ENCODE results near the gene PNLDC1. TPM values are rescaled to one million over a fixed set of nuclear protein-coding genes. Genes with fewer than 3 reads are reported as not detected.
"Not testable (repeated sequence)": the region's sequence is repeated elsewhere in the genome, so short reads cannot be mapped to it uniquely, and the experiment has no call there.

Gene PNLDC1
- total RNA-seq, 1 experiment from 2014 or later: not detected

DNA sequence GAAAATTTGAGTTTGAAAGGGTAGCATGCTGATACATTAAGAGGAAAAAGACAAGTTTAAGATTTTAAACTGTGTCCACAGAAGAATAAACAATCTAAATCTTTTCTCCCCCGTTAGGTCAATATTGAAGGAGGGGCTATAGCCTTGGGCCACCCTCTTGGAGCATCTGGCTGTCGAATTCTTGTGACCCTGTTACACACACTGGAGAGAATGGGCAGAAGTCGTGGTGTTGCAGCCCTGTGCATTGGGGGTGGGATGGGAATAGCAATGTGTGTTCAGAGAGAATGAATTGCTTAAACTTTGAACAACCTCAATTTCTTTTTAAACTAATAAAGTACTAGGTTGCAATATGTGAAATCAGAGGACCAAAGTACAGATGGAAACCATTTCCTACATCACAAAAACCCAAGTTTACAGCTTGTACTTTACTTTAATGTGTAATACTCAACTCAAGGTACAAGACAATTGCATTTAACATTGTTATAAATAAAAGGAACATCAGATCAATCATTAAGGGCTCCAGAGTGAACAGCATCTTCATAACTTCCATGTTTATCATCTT, 21.5 kb upstream of the PNLDC1 start:
- DNase-seq (ENCODE audit: low read depth): no peak

DNA sequence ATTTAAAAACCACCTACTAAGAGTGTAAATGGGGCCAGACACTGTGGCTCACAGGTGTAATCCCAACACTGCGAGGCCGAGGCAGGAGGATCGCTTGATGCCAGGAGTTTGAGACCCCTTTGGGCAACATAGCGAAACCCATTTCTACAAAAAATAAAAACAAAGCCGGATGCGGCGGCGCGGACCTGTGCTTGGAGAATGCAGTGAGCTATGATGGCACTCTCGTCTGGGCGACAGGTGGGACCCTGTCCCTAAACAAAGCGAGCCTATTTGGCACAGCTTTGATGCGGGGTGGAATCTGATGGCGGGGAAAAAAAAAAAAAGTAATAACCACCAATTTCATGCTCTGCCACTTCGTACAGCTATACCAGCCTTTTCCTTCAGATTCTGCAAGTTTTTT, 11.8 kb upstream of the PNLDC1 start:
- no peak for DNase-seq (ENCODE audit: low read depth)

DNA sequence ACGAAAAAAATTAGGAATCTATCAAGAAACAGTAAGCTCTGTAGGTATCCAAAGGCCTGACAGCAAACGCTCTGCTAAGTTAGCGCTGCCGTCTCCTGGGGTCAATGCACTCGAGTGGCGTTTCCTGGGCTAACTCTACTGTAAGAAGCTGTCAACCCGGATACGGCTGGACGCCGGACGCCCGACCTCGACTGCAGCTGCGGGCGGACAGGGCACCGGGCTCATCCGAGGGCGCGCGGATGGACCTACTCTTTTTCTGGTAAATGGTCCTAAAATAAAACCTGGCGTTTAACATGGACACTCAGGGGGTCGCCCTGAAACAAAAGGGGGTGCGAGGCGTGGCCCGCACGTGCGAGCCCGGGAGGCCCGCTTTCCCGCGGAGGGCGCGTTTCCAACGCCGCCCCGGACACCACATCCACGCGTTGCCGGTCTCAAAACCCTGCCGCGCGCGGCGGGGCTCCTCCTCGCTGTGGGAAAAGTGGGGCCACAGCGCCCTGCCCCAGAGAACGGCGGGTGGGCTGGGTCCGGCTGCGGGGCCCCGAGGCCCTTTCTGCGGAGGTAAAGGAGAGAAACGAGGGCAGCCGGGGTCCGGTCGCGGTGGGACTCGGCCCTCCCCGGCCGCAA, 11.2 kb upstream of the PNLDC1 start:
- peak; percentile 60 for DNase-seq (ENCODE audit: low read depth)

DNA sequence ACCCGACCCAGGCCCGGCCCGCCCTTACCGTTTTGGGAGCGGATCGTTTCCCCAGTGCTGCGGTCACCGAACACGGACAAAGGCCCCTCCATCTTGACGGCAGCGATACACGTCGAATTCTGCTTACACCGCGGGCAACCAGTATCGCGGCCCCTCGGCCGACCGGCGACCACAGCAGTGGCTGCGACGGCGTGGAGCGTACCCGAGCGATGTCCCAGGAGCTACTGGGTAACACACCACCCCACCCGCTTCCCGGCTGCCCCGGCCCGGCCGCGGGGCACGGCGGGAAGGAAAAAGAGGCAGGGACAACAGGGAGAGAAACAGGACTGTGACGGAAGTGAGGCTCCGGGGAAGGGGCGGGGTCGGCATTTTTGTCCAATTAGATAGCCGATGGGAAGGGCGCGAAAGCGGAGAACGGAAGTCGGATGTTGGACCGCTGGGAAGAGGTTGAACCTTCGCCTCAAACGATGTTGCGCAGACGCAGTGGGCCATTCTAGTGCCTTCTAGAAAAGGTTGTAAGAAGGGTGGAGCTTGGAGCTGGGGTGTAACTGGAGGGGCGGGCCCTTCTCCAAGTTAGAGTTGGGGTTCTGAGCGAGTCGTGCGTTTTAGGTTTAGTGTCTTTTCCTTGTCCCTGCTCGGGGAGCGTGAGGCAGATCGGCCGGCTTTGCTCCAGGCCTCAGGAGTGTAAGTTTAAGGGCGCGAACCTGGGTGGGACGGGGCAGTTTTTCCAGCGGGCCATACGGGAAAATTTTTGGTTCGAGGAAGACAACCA, 10.5 kb upstream of the PNLDC1 start, which contains the start of gene TCP1:
Gene TCP1 (minus strand): TSS at position 226 of the 772 bp plus-strand sequence. CDS start 134 bp downstream, at position 92.
- peak; percentile 100 for DNase-seq (ENCODE audit: low read depth)

DNA sequence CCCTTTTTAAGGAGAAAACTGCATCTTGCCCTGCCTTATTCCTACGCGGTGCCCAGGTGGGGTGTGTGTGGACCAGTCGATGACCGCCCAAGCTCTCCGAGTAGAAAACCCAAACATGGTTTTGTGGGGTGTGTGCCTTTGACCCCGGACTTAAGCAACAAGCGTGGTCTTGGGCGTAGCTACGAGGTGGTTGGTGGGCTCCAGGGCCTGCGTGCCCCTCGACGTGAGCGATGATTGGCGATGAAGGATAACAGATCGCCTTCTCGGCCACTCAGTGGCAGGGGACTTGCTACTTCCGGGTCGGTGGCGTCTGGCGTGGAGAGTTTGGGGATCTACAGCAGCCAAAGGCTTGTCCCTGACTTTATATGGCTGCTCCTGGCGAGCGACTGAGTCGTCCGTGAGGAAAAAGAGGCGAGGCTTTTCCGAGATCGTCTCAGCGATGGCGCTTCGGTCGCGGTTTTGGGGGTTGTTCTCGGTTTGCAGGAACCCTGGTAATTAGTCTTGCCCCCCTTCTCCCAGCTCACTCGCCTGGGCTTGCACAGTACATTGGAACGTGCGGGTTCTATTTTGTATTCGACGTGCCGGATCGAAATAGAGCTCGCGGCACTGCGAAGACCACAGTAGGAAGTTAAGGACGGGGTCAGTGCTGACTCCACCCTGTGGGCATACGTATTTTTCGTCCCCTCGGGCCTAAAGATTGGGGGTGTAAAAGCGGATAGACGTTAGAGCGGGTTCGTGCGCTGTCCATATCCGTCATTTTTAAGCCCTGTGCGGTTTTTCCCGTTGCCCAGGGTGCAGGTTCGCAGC, 9.7 kb upstream of the PNLDC1 start, which contains the start of gene MRPL18:
Gene MRPL18 (plus strand): TSS at position 319 of the 807 bp plus-strand sequence. CDS start 121 bp downstream, at position 440.
- peak; percentile 98 for DNase-seq (ENCODE audit: low read depth)

DNA sequence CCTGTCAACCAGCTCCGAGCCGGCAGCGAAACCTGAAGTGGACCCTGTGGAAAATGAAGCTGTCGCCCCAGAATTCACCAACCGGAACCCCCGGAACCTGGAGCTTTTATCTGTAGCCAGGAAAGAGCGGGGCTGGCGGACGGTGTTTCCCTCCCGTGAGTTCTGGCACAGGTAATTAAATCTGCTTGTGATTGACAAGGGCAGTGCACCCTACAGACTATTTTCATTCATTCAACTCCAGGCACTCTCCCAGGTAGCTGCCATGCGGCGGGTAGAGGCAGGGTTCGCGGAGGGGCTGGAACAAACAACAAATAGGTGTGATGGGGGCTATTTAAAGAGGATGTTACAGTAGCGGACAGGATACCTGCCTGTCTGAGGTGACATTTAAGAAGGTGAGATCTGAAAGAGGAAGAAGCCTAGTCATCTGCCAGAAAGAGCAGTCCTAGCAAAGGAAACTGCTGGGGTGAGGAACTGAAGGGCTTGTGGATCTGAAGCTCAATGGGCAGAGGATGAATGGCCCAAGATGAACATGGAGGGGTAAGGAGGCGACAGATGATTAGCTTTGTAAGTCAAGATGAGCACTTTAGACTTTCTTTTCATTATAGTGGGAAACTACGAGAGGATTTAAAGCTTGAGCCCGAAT, 9.0 kb upstream of the PNLDC1 start:
- no peak for DNase-seq (ENCODE audit: low read depth)

DNA sequence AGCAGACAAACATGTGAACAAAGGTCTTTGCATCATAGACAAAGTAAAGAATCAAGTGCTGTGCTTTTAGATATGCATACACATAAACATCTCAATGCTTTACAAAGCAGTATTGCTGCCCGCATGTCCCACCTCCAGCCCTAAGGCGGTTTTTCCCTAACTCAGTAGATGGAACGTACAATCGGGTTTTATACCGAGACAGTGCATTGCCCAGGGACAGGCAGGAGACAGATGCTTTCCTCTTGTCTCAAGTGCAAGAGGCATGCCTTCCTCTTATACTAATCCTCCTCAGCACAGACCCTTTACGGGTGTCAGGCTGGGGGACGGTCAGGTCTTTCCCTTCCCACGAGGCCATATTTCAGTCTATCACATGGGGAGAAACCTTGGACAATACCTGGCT, 5.1 kb upstream of the PNLDC1 start:
- DNase-seq (ENCODE audit: low read depth): not testable (repeated sequence)

DNA sequence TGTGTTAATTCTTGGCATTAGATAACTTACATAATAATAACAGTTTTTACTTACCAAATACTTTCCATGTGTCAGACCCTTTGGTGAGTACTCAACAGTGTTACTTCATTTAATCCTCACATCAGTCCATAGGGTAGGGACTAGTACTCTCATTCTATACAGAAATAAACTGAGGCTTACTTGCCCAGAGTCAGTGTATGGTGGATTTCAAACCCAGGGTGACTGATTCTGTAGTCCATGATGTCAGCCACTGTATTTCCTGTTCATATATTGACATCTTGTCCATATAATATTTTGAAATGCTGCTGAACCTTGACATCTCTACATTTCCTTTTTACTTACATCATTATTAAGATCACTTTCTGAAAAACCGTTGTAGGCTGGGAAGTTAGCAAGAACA, 2.5 kb upstream of the PNLDC1 start:
- no peak for DNase-seq (ENCODE audit: low read depth)

DNA sequence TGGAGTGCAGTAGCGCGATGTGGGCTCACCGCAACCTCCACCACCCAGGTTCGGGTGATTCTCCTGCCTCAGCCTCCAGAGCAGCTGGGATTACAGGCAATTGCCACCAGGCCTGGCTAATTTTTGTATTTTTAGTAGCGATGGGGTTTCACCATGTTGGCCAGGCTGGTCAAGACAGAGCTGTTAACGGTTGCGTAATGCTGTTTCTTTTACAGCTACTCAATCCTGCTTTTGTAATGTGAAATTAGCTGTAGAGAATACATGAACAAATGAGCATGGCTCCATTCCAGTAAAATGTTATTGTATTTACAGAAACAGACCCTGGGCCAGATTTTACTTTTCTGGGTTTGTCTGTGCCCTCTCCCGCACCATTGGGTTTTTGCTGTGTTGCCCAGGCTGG, 1.9 kb downstream of the PNLDC1 start:
- no peak for DNase-seq (ENCODE audit: low read depth)

DNA sequence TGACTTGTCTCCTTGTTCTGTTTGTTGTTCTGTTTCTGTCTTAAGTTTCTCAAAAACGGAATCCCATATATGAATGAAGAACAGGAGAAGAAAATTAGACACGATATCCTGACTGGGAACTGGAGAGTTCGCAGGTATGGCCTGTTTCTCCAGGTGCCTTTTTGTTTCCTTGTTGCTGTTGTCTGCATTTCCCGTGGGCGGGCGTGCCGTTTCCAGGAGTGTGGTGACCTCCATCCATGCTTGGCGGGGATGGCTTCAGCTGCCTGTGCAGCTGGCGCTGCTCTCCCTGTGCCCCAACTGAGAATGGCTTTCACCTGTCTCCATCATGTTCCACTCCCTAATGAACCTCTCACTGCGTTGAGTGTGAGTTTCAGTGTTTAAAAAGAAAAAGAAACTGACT, 4.4 kb downstream of the PNLDC1 start:
- no peak for DNase-seq (ENCODE audit: low read depth)

DNA sequence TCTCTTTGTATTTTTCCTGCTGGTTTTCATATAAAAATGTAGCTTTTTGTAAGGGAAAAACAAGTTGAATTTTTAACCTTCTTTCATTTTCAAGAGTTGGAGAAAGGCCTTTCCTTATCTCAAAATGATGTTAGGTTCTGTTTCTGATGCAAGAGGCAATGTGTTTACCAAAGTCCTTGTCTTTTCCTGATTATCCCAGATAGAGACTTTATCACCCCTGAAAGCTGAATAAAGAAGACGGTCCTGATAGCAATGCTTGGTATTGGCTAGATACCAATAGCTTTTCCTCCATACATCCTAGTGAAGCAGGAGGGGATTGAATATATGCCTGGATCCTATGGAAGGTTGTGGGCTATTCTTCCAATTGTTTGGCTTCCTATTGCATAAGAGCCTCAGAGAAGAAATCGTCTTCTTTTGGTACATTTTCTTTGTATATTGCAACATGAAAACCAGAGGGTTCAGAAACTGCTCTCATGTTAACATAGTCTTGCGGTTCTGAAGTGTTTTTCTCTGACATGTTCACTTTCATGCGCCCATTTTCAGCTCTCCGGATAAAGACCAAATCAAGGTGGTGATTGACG, 5.5 kb downstream of the PNLDC1 start:
- DNase-seq (ENCODE audit: low read depth): no peak

DNA sequence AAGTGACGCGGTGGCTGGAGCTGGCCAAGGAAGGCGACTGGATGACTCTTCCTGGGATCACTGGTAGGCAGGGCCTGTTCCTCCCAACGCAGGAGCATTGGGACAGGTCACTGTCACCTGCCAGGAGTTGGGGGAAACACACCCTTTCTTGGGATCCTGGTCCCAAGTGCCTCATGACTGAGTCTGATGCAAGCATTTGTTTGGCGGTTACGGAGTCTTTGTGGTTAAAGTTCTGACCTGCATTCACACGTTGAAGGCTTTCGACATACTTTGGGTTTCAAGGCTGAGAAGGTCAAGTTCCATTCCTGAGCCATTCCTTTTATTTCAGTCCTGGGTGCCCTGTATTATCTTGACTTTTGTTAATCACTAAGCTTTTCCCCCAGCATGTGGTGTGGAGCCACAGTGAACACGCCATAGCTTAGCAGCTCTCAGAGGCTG, 6.0 kb downstream of the PNLDC1 start:
- peak; percentile 22 for DNase-seq (ENCODE audit: low read depth)

DNA sequence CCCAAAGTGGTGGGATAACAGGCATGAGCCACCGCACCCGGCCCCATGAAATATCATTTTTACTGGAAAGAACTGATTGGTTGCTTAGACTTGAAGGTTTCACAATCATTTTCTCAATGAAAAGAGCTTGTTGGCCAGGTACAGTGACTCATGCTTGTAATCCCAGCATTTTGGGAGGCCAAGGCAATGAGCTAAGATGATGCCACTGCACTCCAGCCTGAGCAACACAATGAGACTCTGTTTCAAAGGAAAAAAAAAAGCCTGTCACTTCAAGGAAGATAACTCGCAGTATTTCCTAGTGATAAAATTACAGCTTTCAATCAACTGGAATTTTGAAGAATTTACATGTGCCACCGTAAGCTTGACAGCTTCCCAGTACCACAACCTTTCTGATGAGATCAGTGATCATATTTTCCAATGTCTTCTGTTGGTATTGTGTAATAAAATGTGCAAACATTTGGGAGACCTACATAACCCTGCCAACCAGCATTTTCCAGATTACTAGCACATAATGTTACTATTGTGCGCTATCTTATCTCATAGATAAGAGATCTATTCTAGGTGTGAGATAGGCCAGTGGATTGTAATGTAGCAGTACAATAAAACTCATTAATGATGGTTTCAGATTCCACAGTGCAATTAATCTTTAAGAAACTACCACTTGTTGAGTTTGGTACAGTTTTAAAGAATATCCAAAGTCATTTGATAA, 7.2 kb downstream of the PNLDC1 start:
- DNase-seq (ENCODE audit: low read depth): peak; percentile 18

DNA sequence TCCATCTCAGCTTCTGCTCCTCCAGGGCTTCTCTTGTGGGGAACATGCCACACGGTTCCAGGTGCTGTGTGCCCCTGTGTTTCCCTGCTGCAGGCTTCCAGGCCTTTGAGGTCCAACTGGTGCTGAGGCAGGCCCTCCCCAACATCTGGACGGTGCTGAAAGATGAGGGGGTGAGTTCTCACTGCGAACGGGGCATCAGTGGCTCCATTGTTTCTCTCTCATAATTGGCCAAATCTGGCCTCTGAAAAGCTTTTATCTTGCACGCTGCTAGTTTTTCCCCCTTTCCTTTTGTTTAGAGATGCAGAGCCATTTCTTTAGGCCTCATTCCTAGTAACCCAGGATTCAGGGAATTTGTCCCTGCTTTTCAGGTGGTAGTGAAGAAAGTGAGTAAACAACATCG, 8.6 kb downstream of the PNLDC1 start:
- no peak for DNase-seq (ENCODE audit: low read depth)

DNA sequence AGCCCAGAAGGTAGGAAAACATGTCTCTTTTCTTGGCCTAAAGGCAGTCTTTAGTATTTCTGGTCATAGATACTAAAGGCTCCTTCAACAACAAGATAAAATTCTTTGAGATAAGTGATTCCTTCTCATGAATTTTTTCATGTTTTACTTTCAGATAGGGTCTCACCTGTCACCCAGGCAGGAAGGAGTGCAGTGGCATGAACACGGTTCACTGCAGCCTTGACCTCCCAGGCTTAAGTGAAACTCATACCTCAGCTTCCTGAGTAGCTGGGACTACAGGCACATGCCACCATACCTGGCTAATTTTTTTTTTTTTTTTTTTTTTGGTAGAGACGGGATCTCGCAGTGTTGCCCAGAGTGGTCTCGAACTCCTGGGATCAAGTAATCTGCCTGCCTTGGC, 9.1 kb downstream of the PNLDC1 start:
- no peak for DNase-seq (ENCODE audit: low read depth)

DNA sequence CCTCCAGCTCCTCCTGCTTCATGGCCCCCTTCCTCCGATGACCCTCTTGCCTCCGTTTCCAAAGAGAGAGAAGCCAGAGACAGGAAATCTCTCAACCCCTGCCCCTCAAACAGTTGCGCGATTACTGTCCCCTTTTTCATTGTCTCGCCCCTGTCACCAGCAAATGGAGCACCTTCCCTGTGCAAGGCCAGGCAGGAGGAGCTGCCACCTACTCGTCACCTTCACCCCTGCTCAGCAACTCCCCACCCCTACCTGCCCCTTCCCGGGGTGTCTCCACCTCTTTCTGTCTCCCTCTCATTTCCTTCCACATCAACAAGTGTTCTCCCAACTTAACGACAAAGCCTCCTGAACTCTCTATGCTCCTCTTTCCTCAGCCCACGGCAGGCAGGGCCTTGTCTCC, 13.7 kb downstream of the PNLDC1 start:
- no peak for DNase-seq (ENCODE audit: low read depth)

DNA sequence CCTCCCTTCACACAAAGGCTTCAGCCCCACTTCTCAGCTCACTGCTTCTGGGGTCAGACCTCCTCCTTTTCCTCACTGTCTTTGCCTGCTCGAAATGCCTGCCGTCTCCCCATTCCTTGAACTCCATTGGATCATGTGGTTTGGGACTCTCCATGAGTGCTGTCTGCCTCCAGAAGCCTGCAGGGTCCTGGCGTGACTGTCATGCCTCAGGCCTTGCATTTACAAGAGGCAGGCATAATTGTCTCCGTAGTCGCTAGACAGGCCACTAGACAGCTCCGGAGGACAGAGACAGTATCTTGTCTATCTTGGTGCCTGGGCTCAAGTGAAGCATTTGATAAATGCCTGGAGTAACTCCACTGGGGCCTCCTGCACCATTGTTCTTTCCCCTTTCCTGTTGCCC, 15.3 kb downstream of the PNLDC1 start:
- no peak for DNase-seq (ENCODE audit: low read depth)

DNA sequence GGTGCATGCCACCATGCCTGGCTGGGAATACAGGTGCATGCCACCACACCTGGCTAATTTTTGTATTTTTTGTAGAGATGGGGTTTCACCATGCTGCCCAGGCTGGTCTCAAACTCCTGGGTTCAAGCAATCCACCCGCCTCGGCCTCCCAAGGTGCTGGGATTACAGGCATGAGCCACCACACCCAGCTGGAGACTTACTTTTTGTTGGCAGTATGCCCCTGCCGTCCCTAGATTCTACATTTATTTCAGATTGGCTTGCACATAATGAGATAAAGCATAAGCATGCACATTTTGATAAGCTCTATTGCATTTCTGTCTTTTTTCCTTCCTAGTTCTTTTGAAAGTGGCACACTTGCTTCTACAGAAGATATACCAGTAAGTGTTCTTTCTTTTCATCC, 16.7 kb downstream of the PNLDC1 start:
- not testable (repeated sequence) for DNase-seq (ENCODE audit: low read depth)

DNA sequence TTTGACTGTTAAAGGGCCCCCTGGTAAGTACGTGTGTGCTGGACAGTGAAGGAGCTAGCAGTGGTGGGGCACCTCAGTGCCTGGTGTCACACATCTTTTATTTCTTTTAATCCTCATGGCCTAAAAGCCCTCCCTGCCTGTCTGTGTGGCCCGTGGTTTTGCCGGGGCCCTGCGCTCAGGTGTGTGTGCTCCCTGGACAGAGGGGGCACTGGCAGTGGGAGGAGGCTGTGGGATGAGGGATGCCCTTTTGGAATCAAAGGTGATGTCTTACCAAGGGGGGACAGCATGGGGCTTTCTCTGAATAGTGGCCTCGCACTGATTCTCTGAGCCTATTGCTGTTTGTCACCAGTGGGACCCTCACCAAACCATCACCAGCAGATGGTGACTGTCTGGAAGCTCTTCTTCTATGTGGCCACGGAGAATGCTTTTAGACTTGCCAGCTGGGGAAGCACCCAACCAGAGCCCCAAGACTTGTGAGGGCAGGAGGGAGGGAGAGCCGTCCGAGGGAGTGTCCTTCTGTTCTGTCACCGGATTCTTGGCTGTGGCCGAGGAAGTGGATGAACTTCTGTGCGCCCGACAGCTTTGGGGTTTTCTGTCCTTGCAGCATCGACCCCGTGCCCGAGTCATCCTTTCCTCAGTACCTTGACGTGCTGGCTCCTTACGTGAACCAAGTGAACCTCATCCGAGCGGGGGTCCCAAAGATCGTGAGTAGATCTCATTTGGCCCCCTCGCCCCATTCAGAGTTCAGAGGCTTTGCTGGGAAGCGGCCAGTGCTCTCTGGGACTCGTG, 18.1 kb downstream of the PNLDC1 start:
- DNase-seq (ENCODE audit: low read depth): no peak

DNA sequence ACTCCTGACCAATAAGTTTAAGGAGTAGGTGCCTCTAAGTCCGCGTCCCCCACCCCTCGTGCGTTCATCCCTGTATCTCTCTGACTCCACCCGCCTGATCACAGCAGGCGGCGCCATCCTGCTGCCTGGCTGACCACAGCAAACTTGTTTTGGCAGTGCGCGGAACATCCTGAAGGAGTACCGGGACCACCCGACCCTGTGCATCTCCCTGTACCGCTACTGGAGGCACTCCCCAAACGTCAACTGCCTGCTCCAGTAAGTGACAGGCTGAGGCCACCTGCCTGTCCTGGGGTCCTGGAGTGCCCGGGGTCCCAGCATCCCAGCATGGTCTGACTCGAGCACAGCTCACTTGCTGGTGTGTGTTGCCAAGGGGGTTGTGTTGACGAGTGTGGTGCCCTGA, 19.0 kb downstream of the PNLDC1 start:
- no peak for DNase-seq (ENCODE audit: low read depth)
